Melanocyte of skin (primary cell): ENCODE data around the gene GDA. TPM values are rescaled to one million over a fixed set of nuclear protein-coding genes. Genes with fewer than 3 reads are reported as not detected.

ENCODE experiments used
- small RNA-seq, 2 donors: library from RNA; depleted of rRNA; stranded (forward); fragments of <200 nt; gene quantifications; one replicate each; pipeline ENCODE3, GENCODE V24; 2012
- total RNA-seq, 2 donors: library from RNA; depleted of rRNA; stranded (reverse); fragments of >200 nt; gene quantifications; 2 replicates each; pipeline ENCODE4 v1.2.3, GENCODE V29; 2012

GDA gene
- total RNA-seq: not detected

DNA sequence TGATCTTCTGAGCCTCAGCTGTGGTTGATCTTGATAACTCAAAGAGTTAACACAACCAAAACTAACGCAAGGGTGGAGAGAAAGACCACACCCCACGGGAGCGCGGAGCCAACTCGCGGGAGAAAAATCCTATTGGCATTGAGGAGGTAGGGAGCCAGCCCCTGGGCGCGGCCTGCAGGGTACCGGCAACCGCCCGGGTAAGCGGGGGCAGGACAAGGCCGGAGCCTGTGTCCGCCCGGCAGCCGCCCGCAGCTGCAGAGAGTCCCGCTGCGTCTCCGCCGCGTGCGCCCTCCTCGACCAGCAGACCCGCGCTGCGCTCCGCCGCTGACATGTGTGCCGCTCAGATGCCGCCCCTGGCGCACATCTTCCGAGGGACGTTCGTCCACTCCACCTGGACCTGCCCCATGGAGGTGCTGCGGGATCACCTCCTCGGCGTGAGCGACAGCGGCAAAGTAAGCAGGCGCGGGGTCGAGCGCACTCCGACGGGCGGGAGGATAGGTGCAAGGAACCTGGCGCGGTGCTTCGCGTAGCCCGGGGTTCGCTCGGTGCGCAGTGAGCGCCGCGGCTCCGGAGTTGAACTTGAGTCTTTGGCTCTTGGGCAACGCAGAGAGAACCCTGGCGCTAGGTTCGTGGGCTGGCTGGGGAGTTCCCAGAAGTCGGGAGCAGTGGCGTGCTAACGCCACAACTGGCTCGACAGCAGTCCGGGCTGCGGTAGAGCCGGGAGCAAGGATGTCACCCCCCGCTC is at the start of gene GDA:
GDA (plus strand) TSS at position 210 of the 745 bp plus-strand sequence; CDS start at position 330, 120 bp downstream.

Small RNA genes within 50 kb of the gene (small RNA-seq; reads per million reads assigned to genes)
- gene RNA5SP285: 0 reads per million in 2 donors

Other genes with a start within 250 kb of the GDA start
- 10 to 100 TPM; 29.6 TPM for gene ABHD17B, start 238.2 kb upstream of the GDA start, total RNA-seq
- 10 to 100 TPM; 10.7 to 12.0 TPM for gene C9orf85, start 237.8 kb upstream of the GDA start, total RNA-seq
- not detected for gene C9orf57, start 88.8 kb upstream of the GDA start, total RNA-seq
- gene ZFAND5, start 215.8 kb downstream of the GDA start, total RNA-seq: 100 to 1,000 TPM; 118 to 131 TPM